IPS-18a (cell line): Measurements from ENCODE around the gene LPGAT1.
"Not testable (repeated sequence)": the region's sequence is repeated elsewhere in the genome, so short reads cannot be mapped to it uniquely, and the experiment has no call there.

Source experiments
- H3K27ac ChIP-seq: one replicate; pipeline ENCODE4 v1.5.1; 2013; ENCODE audit warnings: low read length
- H3K27me3 ChIP-seq: one replicate; pipeline ENCODE4 v1.6.1; 2013; ENCODE audit warnings: mild to moderate bottlenecking, low read length; ENCODE audit not compliant: control insufficient read depth, insufficient read depth
- H3K36me3 ChIP-seq: one replicate; pipeline ENCODE4 v1.6.1; 2013; ENCODE audit warnings: low read depth, low read length; ENCODE audit not compliant: control insufficient read depth
- H3K4me1 ChIP-seq: one replicate; pipeline ENCODE4 v1.6.1; 2013; ENCODE audit warnings: low read depth, low read length; ENCODE audit not compliant: control insufficient read depth
- H3K4me3 ChIP-seq: one replicate; pipeline ENCODE4 v1.5.1; 2013; ENCODE audit warnings: low read length
- H3K9ac ChIP-seq: one replicate; pipeline ENCODE4 v1.6.1; 2013; ENCODE audit warnings: mild to moderate bottlenecking, low read length, moderate library complexity
- H3K9me3 ChIP-seq: one replicate; pipeline ENCODE4 v1.6.1; 2013; ENCODE audit warnings: low read depth, low read length; ENCODE audit not compliant: control insufficient read depth

The LPGAT1 gene

DNA sequence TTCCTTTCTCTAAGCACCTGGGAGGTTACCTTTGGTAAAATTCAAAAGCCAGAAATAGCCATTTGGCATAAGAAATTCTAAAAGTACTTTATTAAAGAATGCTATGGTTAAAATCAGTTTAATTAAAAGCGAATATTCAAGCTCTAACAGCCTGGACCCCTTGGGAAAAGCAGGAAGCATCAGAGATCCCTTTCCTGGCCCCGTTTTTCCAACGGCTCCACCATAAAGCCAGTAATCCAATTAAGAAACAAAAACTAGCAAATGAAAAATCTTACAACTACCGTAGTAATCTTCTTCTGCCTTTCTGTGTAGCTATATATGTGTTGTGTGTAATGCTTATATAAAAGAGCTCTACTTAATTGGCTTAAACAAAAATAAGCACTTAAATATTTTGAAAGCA lies 121.6 kb downstream of the LPGAT1 start:
- no peak overlapping the region for H3K27ac ChIP-seq
- H3K4me1 ChIP-seq: no peaks in the 10 kb centered on the region
- H3K4me3 ChIP-seq: no peak overlapping the region
- H3K27me3 ChIP-seq: no peaks in the 10 kb centered on the region
- no peaks in the 10 kb centered on the region for H3K36me3 ChIP-seq
- no peak overlapping the region for H3K9ac ChIP-seq
- no peaks in the 10 kb centered on the region for H3K9me3 ChIP-seq

DNA sequence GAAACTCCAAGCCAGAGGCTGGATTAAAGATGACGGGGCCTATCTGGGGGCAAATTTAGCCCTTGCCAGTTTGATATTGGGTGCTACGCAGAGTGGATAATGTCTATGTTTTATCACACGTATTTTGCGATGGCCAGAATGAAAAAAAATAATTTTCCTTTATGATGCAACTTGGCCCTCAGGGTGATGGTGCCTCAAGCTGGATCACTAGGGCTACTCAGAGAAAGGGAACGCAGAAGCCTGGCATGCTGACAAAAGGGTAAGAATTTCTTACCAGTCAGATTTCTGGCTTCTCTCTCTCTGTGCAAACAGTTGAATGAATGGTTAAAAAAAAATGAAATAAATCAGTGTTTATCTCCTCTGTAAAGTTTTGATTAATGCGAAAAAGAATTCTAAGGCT lies 122.6 kb downstream of the LPGAT1 start:
- no peaks in the 10 kb centered on the region for H3K27me3 ChIP-seq
- H3K4me1 ChIP-seq: no peaks in the 10 kb centered on the region

DNA sequence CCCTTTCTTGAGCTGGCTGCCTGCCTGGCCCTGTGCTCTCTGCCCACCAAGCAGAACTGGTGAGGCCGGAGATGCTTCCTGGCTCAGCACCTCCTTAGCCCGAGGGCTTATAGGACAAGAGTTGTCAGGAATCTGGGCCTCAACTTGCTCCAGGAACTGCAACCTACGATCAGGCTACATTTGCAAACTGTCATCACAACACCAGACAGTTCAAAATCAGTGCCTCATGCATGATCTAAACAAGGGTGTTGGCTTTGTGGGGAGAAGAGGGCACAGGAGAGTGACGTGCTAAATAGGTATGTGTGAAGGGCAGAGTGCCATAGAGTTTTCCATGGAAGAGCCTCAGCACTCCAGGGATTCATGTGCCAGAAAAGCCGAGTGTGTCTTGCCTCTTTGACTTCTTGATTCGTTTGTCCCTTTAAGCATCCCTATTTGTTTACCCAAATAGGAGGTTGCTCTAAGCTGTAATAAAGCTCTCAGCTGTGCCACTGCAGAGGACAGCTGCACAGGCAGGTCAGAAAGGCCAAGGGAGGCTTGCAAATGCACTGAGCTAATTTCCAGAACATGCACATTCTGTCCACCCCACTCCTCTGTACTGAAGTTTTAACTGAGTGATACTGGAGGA lies 125.0 kb downstream of the LPGAT1 start:
- no peak overlapping the region for H3K9ac ChIP-seq
- no peak overlapping the region for H3K27ac ChIP-seq

More for the DNA sequence above, 122.6 kb downstream of the LPGAT1 start:
- no peaks in the 10 kb centered on the region for H3K9me3 ChIP-seq
- no peaks in the 10 kb centered on the region for H3K36me3 ChIP-seq
- no peak overlapping the region for H3K4me3 ChIP-seq
- H3K27ac ChIP-seq: no peak overlapping the region
- no peak overlapping the region for H3K9ac ChIP-seq

DNA sequence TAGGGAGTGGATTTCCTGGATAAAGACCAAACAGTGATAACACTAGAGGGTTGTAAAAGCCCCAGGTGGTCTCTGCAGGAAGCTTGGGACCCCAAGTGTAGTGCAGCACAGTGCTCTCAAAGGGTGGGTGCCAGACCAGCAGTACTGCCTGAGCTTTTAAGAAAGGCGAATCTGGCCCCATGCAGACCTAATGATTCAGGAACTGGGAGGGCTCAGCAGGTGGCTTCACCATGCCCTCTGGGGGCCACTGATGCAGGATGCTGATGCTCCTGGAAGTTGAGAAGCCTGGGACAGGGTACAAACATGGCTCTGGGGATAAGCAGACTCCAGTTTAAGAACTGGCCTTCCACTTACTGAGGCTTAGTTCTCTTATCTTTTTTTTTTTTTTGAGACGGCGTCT lies 126.0 kb downstream of the LPGAT1 start:
- Histone ChIP-seq H3K27ac (no peak overlapping the region), H3K4me3 (no peak overlapping the region), H3K4me1 (no peaks in the 10 kb centered on the region), H3K27me3 (peaks cover 8% of the 10 kb centered on the region), H3K36me3 (no peaks in the 10 kb centered on the region), H3K9me3 (no peaks in the 10 kb centered on the region), H3K9ac (no peak overlapping the region)

More for the DNA sequence above, 125.0 kb downstream of the LPGAT1 start:
- H3K36me3 ChIP-seq: no peaks in the 10 kb centered on the region
- H3K4me1 ChIP-seq: no peaks in the 10 kb centered on the region
- H3K9me3 ChIP-seq: no peaks in the 10 kb centered on the region
- H3K27me3 ChIP-seq: no peaks in the 10 kb centered on the region
- H3K4me3 ChIP-seq: no peak overlapping the region

DNA sequence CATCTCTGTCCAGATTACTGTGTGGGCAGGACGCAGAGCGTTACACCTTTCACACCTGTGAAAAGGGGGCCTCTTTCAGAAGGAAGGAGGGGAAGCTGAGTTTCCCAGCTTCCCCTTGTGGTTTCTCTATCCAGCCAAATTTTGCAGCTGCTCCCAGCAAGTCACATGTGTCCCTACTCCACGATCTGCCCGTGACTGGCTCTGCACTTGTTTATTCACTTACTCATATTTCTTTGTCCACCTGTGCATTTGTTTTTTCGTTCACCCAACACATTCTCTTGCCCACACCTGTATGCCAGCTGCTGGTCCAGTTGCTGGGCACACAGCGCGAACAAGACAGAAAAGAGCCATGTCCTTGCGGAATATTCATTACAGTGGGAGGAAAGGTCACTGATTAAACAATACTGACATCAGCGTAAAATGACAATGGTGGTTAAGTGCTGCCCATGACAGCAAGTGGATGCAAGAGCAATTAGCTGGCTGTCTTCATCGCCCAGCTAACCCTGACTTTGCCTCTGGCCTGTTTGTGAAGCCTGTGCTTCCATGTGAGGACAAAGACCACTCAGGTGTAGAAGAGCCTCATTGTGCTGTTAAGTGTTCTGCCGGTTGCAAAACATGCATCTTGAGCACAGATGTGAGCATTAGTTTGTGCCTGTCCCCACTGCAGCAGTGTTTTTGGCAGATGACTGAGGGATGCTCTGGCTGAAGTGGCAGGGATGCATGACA lies 126.6 kb downstream of the LPGAT1 start:
- H3K4me1 ChIP-seq: no peaks in the 10 kb centered on the region
- H3K4me3 ChIP-seq: no peak overlapping the region
- peaks cover 14% of the 10 kb centered on the region for H3K27me3 ChIP-seq
- H3K9me3 ChIP-seq: no peaks in the 10 kb centered on the region
- no peaks in the 10 kb centered on the region for H3K36me3 ChIP-seq
- H3K27ac ChIP-seq: no peak overlapping the region
- H3K9ac ChIP-seq: no peak overlapping the region

DNA sequence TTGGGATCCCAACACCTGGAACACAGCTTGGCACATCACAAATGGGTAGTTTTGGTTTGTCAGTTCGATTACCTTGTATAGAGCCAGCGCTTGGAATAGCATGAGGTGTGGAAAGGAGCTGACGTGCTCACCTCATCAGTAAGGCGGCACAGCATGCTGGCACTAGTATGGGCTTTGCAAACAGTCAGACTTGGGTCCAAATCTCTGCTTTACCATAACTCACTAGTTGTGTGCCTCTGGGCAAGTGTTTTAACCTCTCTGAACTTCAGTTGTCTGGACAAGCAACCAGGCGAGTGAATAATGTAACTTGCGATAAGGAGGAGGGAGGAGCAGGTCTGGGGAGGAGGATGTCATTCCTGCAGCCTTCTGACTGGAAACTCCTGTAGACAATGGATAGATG lies 128.8 kb downstream of the LPGAT1 start:
- H3K4me1 ChIP-seq: no peaks in the 10 kb centered on the region
- no peak overlapping the region for H3K9ac ChIP-seq
- H3K4me3 ChIP-seq: no peak overlapping the region
- H3K27ac ChIP-seq: no peak overlapping the region
- no peaks in the 10 kb centered on the region for H3K9me3 ChIP-seq
- H3K36me3 ChIP-seq: no peaks in the 10 kb centered on the region
- H3K27me3 ChIP-seq: peaks cover 14% of the 10 kb centered on the region

DNA sequence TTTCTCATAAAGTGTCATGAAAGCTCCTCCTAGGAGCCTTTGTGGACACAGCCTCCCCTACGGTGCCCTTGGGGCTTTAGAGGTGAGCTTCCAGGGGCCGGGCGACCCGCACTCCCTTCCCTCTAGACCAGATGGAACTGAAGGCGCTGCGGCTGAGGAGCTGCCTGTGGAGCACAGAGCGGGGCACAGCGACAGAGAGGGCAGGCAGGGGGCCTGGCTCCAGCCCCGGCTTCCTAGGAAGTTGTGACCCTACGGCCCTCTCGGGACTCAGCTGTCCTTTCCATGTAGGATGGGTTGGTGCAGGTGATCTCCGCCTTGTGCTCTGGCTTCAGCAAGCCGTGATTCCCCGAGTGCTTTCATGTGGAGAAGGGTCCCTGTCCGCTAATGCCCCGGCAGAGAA lies 131.5 kb downstream of the LPGAT1 start:
- peaks cover 14% of the 10 kb centered on the region for H3K27me3 ChIP-seq
- no peaks in the 10 kb centered on the region for H3K36me3 ChIP-seq
- H3K4me3 ChIP-seq: peak overlapping the region; percentile 85
- no peak overlapping the region for H3K27ac ChIP-seq
- H3K9ac ChIP-seq: no peak overlapping the region
- H3K9me3 ChIP-seq: no peaks in the 10 kb centered on the region
- no peaks in the 10 kb centered on the region for H3K4me1 ChIP-seq

DNA sequence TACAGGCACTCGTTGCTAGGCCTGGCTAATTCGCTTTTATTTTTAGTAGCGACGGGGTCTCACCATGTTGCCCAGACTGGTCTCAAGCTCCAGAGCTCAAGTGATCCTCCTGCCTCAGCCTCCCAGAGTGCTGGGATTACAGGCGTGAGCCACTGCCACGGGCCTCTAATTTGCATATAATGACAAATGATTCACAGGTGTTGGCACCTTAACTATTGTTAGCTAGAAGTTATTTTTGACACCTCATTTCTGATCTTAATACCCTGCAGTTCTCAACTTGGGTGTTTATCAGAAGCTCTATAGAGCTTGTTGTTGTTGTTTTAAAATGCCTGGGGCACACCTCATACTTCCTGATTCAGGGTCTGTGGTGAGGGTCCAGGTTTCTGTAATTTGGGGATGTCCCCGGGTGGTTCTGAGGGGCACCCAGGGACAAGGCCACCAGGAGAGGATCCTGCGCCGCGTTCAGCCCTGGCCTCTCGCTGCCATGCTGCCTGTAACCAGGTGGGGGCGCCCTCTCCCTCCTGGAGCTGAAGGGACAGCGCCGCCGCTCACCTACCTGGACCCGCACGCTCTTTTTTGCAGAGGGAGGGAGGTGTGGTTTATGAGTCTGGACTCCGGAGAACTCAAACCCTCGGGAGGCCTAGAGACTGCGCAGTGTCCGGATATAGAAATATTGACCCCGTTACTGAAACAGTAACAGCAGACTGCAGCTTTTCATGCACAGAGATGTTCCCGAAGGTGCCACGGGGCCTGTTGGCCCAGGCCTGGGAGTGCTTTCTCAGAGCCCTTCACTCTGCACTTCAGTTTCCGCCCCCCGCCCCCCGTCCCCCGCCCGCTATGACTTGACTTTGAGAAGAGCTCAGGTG lies 132.2 kb downstream of the LPGAT1 start:
- Histone ChIP-seq H3K4me3 (peak overlapping the region; percentile 85), H3K36me3 (no peaks in the 10 kb centered on the region), H3K9ac (no peak overlapping the region), H3K9me3 (no peaks in the 10 kb centered on the region), H3K4me1 (no peaks in the 10 kb centered on the region), H3K27me3 (peaks cover 14% of the 10 kb centered on the region), H3K27ac (no peak overlapping the region)

DNA sequence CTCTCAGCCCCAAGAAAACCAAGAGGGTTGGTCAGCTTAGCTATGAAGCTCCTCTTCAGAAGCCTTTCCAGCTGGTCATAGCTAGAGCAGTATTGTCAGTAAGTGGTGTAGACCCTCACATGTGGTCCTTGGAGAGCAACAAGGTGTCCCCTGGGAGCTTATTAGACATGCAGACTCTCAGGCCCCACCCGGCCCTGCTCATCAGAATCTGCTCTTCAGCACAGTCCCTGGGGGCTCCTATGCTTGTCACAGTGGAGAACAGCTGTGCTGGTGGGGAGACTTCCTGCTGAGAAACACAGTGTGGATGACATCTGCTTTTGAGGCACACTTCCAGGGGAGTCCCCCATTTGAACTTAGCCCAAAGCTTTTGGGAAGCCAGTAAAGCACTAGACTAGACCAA lies 133.2 kb downstream of the LPGAT1 start:
- Histone ChIP-seq H3K36me3 (no peaks in the 10 kb centered on the region), H3K9ac (no peak overlapping the region), H3K27ac (no peak overlapping the region), H3K4me1 (no peaks in the 10 kb centered on the region), H3K27me3 (peaks cover 14% of the 10 kb centered on the region), H3K4me3 (no peak overlapping the region), H3K9me3 (no peaks in the 10 kb centered on the region)

DNA sequence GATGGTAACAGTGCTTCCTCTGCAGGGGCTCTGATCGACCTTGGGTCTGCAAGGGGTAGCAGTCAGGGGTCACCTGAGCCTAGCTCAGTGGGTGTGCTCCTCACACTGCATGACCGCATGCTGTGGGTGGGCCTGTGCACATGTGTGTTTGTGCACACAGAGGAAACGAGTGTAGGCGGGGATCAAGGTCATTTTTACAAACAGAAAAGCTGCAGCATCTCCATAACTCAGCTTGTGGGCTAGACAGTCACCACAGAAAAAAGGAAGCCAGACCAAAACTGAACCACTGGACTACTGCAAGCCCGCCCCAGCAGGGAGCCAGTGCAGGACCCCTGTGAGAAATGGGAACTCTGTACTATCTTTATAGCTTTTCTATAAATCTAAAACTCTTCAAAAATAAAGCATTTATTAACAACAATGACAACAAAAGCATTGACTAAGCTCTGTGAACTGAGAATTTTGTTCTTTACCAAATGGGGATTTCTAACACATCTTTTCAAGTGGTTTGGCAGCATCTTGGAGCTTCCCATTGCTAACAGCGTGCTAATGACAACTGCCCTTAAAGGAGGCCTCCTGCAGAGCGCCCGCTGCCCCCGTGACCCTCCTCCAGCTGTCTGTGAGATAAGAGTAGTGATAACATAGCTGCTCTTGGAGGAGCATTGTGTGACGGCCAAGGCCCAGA lies 135.3 kb downstream of the LPGAT1 start:
- no peaks in the 10 kb centered on the region for H3K36me3 ChIP-seq
- no peak overlapping the region for H3K27ac ChIP-seq
- H3K4me3 ChIP-seq: no peak overlapping the region
- H3K4me1 ChIP-seq: no peaks in the 10 kb centered on the region
- no peaks in the 10 kb centered on the region for H3K9me3 ChIP-seq
- H3K27me3 ChIP-seq: peaks cover 14% of the 10 kb centered on the region
- no peak overlapping the region for H3K9ac ChIP-seq

DNA sequence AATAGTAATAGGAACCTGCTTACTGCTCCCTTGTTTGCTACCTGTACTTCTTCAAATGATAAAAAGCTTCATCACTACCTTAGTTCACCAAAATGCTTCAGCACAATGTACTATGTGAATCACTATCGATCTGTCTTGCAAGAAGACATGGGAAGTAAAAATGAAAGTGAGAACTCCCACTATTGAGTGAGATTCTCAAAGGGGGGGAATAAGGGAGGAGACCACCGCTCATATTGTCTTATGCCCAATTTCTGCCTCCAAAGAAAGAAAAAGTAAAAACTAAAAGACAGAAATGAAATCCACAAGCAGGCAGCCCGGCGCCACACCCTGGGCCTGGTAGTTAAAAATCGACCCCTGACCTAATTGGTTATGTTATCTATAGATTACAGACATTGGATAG lies 136.7 kb downstream of the LPGAT1 start:
- H3K9me3 ChIP-seq, H3K36me3 ChIP-seq, H3K9ac ChIP-seq, H3K27ac ChIP-seq, H3K27me3 ChIP-seq, H3K4me3 ChIP-seq, H3K4me1 ChIP-seq: not testable (repeated sequence)
